Cardiac fibroblast (primary cell): ENCODE data around the gene PKP2.
"Not testable (repeated sequence)": the region's sequence is repeated elsewhere in the genome, so short reads cannot be mapped to it uniquely, and the experiment has no call there.

ENCODE experiments used
- DNase-seq, 2 donors: peaks; one replicate each; pipeline versions ENCODE4 v3.0.0 to v3.0.0-alpha.2; 2010; ENCODE audit warnings: low read depth in 2 of 2
- H3K4me3 ChIP-seq, 2 donors: replicated peaks in 1 of 2; 1 replicate in 1 of 2; 2 replicates in 1 of 2; pipeline ENCODE4 v1.5.1; 2011; ENCODE audit warnings: low read depth in 2 of 2, low read length in 2 of 2, mild to moderate bottlenecking in 2 of 2, moderate library complexity in 1 of 2
- TF ChIP-seq, protein P1 (sequence below): IDR thresholded peaks from one replicate; pipeline ENCODE4 v1.5.1; 2011; ENCODE audit warnings: low read depth, mild to moderate bottlenecking, low read length, inconsistent platforms

Gene PKP2

DNA sequence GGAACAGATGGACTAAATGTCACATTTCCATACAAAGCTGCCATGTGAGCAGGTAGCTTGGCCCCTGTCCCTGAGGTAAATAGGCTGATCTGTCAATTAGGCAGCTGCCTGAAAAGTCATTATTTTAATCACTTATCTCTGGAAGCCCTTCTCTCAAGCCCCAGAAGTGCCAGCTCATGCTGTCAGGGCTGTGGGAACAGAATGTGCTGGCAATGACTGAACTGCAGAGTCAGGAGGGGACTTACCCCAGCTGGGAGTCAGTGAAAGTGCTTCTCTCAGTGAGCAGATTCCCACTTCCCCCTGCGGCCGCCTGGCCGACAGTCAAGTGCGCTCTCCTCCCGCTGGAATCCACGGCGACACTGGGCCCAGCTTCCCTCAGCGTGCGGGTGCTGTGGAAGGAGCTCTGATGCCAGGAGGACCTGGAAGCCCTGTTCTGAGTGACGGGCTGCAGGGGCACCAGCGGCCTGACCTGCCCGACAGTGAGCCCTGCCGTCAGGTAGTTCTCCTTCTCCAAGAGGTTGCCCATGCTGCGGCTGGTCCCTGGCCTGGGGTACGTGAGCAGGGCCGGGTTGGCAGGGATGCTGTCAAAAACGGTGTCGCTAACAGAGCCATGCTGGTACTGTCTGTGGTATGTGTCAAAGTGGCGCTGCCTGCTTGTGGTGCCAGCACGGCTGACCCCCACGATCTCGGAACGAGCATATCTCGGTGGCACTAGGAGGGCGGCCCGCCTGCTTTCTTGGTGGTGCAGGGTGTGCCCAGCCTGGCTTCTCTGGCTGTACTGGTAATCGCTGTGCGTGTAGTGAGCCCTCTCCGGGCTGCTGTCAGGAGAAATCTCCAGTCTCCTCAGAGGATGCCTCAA is 18.7 kb downstream of the PKP2 start:
- TF ChIP-seq, protein P1, sequence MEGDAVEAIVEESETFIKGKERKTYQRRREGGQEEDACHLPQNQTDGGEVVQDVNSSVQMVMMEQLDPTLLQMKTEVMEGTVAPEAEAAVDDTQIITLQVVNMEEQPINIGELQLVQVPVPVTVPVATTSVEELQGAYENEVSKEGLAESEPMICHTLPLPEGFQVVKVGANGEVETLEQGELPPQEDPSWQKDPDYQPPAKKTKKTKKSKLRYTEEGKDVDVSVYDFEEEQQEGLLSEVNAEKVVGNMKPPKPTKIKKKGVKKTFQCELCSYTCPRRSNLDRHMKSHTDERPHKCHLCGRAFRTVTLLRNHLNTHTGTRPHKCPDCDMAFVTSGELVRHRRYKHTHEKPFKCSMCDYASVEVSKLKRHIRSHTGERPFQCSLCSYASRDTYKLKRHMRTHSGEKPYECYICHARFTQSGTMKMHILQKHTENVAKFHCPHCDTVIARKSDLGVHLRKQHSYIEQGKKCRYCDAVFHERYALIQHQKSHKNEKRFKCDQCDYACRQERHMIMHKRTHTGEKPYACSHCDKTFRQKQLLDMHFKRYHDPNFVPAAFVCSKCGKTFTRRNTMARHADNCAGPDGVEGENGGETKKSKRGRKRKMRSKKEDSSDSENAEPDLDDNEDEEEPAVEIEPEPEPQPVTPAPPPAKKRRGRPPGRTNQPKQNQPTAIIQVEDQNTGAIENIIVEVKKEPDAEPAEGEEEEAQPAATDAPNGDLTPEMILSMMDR = no peak
- no peak overlapping the region for H3K4me3 ChIP-seq
- peak; percentile 32 to 80 for DNase-seq

DNA sequence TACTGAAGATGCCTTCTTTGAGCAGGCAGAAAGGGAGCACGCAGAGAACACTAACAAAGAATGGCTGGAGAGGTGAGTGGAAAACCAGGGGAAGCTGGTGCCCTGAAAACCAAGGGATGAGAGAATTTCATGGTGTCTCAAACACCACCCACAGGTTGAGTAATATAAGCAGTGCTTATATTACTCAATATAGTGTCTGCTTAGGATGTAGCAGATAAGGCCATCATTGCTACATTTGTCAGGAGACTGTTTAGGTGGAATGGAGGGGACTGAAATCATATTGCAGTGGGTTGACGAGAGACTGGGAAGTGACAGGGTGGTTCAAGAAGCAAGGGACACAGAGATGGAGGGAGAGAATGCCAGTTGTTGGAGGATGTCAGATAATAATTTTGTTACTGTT is 20.6 kb downstream of the PKP2 start:
- DNase-seq = peak in 1 of 2 donors; percentile 9
- TF ChIP-seq, protein P1 = no peak
- H3K4me3 ChIP-seq = no peak overlapping the region

DNA sequence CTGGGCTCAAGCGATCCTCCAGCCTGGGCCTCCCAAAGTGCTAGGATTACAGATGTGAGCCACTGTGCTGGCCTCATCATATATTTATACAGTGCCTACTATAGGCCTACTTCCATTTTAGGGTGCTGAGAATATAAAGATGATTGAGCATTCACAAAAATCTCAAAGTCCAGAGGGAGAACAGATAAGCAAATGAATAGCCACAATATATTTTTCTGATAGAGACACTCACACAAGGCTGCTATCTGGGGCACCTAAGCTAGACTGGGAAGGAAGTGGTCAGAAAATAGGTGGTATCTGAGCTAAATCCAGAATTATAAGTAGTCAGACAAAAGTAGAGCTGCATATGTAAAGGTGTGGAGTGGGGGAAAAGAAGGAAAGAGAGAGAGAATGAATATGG is 21.6 kb downstream of the PKP2 start:
- TF ChIP-seq, protein P1 = no peak
- no peak overlapping the region for H3K4me3 ChIP-seq
- DNase-seq = no peak

DNA sequence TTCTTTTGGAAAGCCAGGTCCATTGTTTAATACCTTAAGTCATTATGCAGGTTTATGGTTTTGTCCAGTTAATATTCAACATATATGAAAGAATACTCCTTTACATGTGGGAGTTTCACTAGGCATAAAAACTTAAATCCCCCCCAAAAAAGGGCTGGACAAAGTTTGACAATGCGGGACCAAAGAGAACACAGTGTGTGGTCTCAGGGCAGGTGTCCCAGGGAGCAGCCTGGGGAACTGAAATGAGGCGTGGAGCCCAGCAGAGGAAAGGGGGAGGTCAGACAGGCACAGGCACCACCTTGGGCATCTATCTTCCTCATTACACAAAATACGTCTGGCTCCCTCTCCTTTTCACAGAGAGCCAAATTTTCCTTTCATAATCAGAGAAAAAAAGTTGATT is 22.5 kb downstream of the PKP2 start:
- no peak for DNase-seq
- TF ChIP-seq, protein P1 = no peak
- no peak overlapping the region for H3K4me3 ChIP-seq

DNA sequence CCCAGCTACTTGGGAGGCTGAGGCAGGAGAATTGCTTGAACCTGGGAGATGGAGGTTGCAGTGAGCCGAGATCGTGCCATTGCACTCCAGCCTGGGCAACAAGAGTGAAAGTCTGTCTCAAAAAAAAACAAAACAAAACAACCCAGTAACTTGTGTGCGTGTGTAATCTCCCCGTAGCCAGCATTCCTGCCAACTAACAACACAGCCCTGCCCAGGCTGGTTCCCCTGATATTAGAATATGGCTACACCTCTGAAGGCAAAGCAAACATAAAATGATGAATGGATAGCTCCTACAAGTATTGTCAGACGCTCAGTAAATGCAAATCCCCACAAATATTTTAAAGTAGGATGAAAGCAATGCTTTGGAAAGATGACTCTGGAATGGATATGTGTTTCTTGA is 24.2 kb downstream of the PKP2 start:
- not testable (repeated sequence) for DNase-seq, H3K4me3 ChIP-seq

DNA sequence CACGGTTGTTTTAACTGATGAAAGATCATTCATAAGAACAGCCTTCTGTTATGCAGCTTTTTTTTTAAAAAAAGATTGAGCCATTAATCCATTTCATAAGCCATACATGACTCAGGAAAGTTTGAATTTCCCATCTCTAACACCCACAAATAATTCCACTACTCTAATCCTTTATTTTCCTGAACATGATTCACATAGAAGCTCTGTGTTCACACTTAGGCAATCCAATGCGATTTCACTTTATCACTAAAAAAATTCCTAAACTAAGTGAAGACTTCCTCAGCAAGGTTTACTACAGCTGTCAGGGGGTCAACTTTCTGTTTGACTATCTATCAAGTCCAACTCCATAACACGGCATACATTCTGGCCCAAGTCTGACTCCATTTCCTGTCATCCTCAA is 25.9 kb downstream of the PKP2 start:
- TF ChIP-seq, protein P1 = no peak
- peak; percentile 15 to 43 for DNase-seq
- H3K4me3 ChIP-seq = no peak overlapping the region

DNA sequence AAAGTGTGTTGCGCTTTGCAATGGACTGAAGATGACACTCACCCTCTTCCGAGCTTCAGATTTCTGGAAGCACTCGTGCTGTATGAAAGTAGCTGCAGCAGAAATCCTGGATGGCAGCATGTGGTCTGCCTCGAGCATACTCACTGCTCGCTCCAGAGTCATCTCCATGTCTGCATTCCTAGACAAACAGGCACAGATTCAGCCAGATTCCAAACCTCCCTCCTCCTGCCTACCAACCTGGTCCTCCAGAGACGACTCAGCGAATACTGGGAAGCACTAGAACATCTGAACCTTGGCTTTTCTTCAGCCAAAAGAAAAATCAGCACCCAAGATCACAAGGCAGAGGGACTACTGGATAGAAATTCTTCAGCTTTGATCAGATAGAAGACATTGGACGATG is 27.7 kb downstream of the PKP2 start:
- TF ChIP-seq, protein P1 = no peak
- no peak overlapping the region for H3K4me3 ChIP-seq
- DNase-seq = no peak
